ENCODE results near the gene ST3GAL3.

ST3GAL3 gene

GRCh38 chr1:43786960-43787359 is 79.6 kb downstream of the ST3GAL3 start:
- DNase-seq (ENCODE audit: low read depth), result no peak

- no peak for DNase-seq (ENCODE audit: low read depth)
Measured at GRCh38 chr1:43789604-43790550, 82.5 kb downstream of the ST3GAL3 start.

- DNase-seq (ENCODE audit: low read depth), result no peak
Measured at GRCh38 chr1:43791243-43791642, 83.9 kb downstream of the ST3GAL3 start.

- no peak for DNase-seq (ENCODE audit: low read depth)
Measured at GRCh38 chr1:43796111-43796581, 88.8 kb downstream of the ST3GAL3 start.

- no peak for DNase-seq (ENCODE audit: low read depth)
Measured at GRCh38 chr1:43797891-43798290, 90.6 kb downstream of the ST3GAL3 start.

- DNase-seq (ENCODE audit: low read depth), result no peak
Measured at GRCh38 chr1:43799656-43800635, 92.6 kb downstream of the ST3GAL3 start.

GRCh38 chr1:43800771-43801170 is 93.4 kb downstream of the ST3GAL3 start:
- DNase-seq (ENCODE audit: low read depth), result no peak

GRCh38 chr1:43801203-43801602 is 93.9 kb downstream of the ST3GAL3 start:
- DNase-seq (ENCODE audit: low read depth), result no peak

- DNase-seq (ENCODE audit: low read depth), result no peak
Measured at GRCh38 chr1:43802356-43802980, 95.1 kb downstream of the ST3GAL3 start.

GRCh38 chr1:43803105-43803504 is 95.8 kb downstream of the ST3GAL3 start:
- DNase-seq (ENCODE audit: low read depth), result no peak

- no peak for DNase-seq (ENCODE audit: low read depth)
Measured at GRCh38 chr1:43803646-43804045, 96.3 kb downstream of the ST3GAL3 start.

- no peak for DNase-seq (ENCODE audit: low read depth)
Measured at GRCh38 chr1:43804569-43804968, 97.2 kb downstream of the ST3GAL3 start.

- DNase-seq (ENCODE audit: low read depth), result no peak
Measured at GRCh38 chr1:43805340-43805739, 98.0 kb downstream of the ST3GAL3 start.

- no peak for DNase-seq (ENCODE audit: low read depth)
Measured at GRCh38 chr1:43806183-43806582, 98.8 kb downstream of the ST3GAL3 start.

- DNase-seq (ENCODE audit: low read depth), result no peak
Measured at GRCh38 chr1:43809097-43809673, 101.8 kb downstream of the ST3GAL3 start.

GRCh38 chr1:43812579-43812978 is 105.2 kb downstream of the ST3GAL3 start:
- no peak for DNase-seq (ENCODE audit: low read depth)

- no peak for DNase-seq (ENCODE audit: low read depth)
Measured at GRCh38 chr1:43814401-43814800, 107.1 kb downstream of the ST3GAL3 start.

- DNase-seq (ENCODE audit: low read depth), result no peak
Measured at GRCh38 chr1:43817304-43817939, 110.1 kb downstream of the ST3GAL3 start.

GRCh38 chr1:43818691-43819090 is 111.4 kb downstream of the ST3GAL3 start:
- no peak for DNase-seq (ENCODE audit: low read depth)

GRCh38 chr1:43819357-43819756 is 112.0 kb downstream of the ST3GAL3 start:
- no peak for DNase-seq (ENCODE audit: low read depth)

GRCh38 chr1:43821471-43821870 is 114.1 kb downstream of the ST3GAL3 start:
- DNase-seq (ENCODE audit: low read depth), result no peak
